Measurements from ENCODE around the gene GMDS. TPM values are rescaled to one million over a fixed set of nuclear protein-coding genes. Genes with fewer than 3 reads are reported as not detected.

Gene GMDS
- total and polyA plus RNA-seq, 2 of the 4 experiments (the other 2 are of a cell fraction), result 7.3 to 21.9 TPM

DNA sequence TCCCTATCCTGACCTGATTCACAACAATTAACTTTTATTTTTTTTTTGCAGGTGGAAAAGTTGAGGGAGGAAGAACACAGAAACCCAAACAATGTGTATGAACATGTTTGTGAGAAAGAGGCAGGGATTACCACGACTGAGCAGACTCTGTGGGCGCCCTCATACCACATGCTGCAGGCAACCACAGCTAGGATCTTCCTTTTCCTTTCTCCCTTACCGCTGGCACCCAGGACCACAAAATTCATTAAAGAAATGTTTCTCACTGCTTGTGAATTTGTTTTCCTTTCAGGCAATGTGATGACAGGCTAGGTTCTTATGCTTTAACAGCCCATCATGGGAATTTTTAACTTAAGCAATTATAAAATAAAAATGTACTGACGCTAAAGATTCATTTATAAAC lies 287.1 kb downstream of the GMDS start:
- H4K5ac ChIP-seq (ENCODE audit: low read depth, low read length), result no peak overlapping the region
- H3K36me3 ChIP-seq (ENCODE audit: control insufficient read depth, insufficient read depth, low read length), result no peaks in the 10 kb centered on the region
- no peak overlapping the region for H3K9ac ChIP-seq (ENCODE audit: low read depth, low read length)
- DNase-seq (no peak), ATAC-seq (ENCODE audit: low read depth) (no peak)
- H3K4me1 ChIP-seq (ENCODE audit: control insufficient read depth, insufficient read depth, low read length), result no peaks in the 10 kb centered on the region; the same call in 1 of the 2 replicates
- ChIA-PET CTCF (no interaction called here), POLR2A (ENCODE audit: unreplicated experiment) (no interaction called here)
- intact Hi-C loops (cut with micrococcal nuclease) (no loop called here), dilution Hi-C loops (cut with HindIII; ENCODE audit: low sequenced_read_pairs, unreplicated experiment) (no loop called here), in situ Hi-C loops (cut with MboI; ENCODE audit: low sequenced_read_pairs) (no loop called here)
- no peaks in the 10 kb centered on the region for H3K27me3 ChIP-seq (ENCODE audit: control insufficient read depth, insufficient read depth, low read length)
- H3K23ac ChIP-seq (ENCODE audit: low read depth, low read length), result 0 out of 2 replicates have a peak overlapping the region, but pooled peaks have one; percentile 7
- H2AFZ ChIP-seq (replicated peaks; ENCODE audit: low read length, poor library complexity), result no peak overlapping the region
- TF ChIP-seq, protein P1, sequence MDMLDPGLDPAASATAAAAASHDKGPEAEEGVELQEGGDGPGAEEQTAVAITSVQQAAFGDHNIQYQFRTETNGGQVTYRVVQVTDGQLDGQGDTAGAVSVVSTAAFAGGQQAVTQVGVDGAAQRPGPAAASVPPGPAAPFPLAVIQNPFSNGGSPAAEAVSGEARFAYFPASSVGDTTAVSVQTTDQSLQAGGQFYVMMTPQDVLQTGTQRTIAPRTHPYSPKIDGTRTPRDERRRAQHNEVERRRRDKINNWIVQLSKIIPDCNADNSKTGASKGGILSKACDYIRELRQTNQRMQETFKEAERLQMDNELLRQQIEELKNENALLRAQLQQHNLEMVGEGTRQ (IDR thresholded peaks at IDR 0.05; ENCODE audit: low read depth, low read length), result no peak
- no peak for TF ChIP-seq POLR2A (IDR thresholded peaks at IDR 0.05; ENCODE audit: low read depth, low read length)
- TF ChIP-seq, protein P2, sequence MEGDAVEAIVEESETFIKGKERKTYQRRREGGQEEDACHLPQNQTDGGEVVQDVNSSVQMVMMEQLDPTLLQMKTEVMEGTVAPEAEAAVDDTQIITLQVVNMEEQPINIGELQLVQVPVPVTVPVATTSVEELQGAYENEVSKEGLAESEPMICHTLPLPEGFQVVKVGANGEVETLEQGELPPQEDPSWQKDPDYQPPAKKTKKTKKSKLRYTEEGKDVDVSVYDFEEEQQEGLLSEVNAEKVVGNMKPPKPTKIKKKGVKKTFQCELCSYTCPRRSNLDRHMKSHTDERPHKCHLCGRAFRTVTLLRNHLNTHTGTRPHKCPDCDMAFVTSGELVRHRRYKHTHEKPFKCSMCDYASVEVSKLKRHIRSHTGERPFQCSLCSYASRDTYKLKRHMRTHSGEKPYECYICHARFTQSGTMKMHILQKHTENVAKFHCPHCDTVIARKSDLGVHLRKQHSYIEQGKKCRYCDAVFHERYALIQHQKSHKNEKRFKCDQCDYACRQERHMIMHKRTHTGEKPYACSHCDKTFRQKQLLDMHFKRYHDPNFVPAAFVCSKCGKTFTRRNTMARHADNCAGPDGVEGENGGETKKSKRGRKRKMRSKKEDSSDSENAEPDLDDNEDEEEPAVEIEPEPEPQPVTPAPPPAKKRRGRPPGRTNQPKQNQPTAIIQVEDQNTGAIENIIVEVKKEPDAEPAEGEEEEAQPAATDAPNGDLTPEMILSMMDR (conservative IDR thresholded peaks at IDR 0.05; ENCODE audit: low read depth, low read length), result no peak
- no peak overlapping the region for H3K4me2 ChIP-seq (ENCODE audit: low read depth, low read length)
- no peak overlapping the region for H3K56ac ChIP-seq (ENCODE audit: extremely low read depth, insufficient read depth, low read length)
- H3K14ac ChIP-seq (replicated peaks; ENCODE audit: low read depth, low read length), result no peak overlapping the region
- no peak overlapping the region for H2BK5ac ChIP-seq (ENCODE audit: low read depth, low read length, poor library complexity, severe bottlenecking)
- H2BK120ac ChIP-seq (ENCODE audit: low read depth, low read length), result no peak overlapping the region
- H3K4me3 ChIP-seq (ENCODE audit: insufficient read depth, low read depth, low read length), result no peak overlapping the region
- 0 out of 2 replicates have a peak overlapping the region, but pooled peaks have one; percentile 4 for H2AK5ac ChIP-seq (ENCODE audit: low read depth, low read length)
- H2BK15ac ChIP-seq (ENCODE audit: low read depth, low read length), result no peak overlapping the region
- H2AK9ac ChIP-seq (replicated peaks; ENCODE audit: low read depth, low read length, poor library complexity), result no peak overlapping the region
- no peak overlapping the region for H3K4ac ChIP-seq (ENCODE audit: low read depth, low read length)
- H3K27ac ChIP-seq (ENCODE audit: insufficient read depth, low read length), result no peak overlapping the region
- no peak overlapping the region for H4K91ac ChIP-seq (ENCODE audit: insufficient read depth, low read depth, low read length)
- H3K18ac ChIP-seq (ENCODE audit: low read depth, low read length), result no peak overlapping the region
- H2BK20ac ChIP-seq (ENCODE audit: low read depth, low read length), result no peak overlapping the region
- H3K9me3 ChIP-seq (ENCODE audit: control insufficient read depth, insufficient read depth, low read length), result no peaks in the 10 kb centered on the region
- BruUV-seq (replicated peaks), result no TSS peak
- H3K9me1 ChIP-seq (ENCODE audit: insufficient read depth, low read length), result peaks cover 2% of the 10 kb centered on the region; the same call in 1 of the 2 replicates
- H4K8ac ChIP-seq (ENCODE audit: low read depth in 2 of 2, low read length in 2 of 2), result no peak overlapping the region
- H4K20me1 ChIP-seq (ENCODE audit: insufficient read depth, low read length), result no peaks in the 10 kb centered on the region
- WGBS, 2 experiments (ENCODE audit: extremely low coverage in 2 of 2, insufficient read length in 1 of 2), result no CpG with 5 or more reads among the region's 4 CpGs
- H3K79me1 ChIP-seq (ENCODE audit: low read depth in 1 of 2, low read length in 2 of 2), result no peaks in the 10 kb centered on the region
